Ascending aorta (tissue), 2 donors: Measurements from ENCODE around the gene ZG16. TPM values are rescaled to one million over a fixed set of nuclear protein-coding genes. Genes with fewer than 3 reads are reported as not detected.
"Not testable (repeated sequence)": the region's sequence is repeated elsewhere in the genome, so short reads cannot be mapped to it uniquely, and the experiment has no call there.

Source experiments
- DNase-seq, 2 donors: peaks; one replicate each; pipeline ENCODE4 v3.0.0-alpha.2; 2019; ENCODE audit warnings: low spot score in 2 of 2
- H3K27ac ChIP-seq, 2 donors: fragments of 200-600 bp; sonication (generic); one replicate each; pipeline ENCODE4 v1.5.1; 2016 to 2017; ENCODE audit warnings: mild to moderate bottlenecking in 1 of 2
- H3K27me3 ChIP-seq: fragments of 200-600 bp; sonication (generic); one replicate; pipeline ENCODE4 v1.5.1; 2017
- H3K36me3 ChIP-seq, 2 donors: fragments of 200-600 bp; sonication (generic); one replicate each; pipeline ENCODE4 v1.5.1; 2016
- H3K4me1 ChIP-seq, 2 donors: fragments of 200-600 bp; sonication (generic); one replicate each; pipeline ENCODE4 v1.5.1; 2016 to 2017; ENCODE audit warnings: mild to moderate bottlenecking in 1 of 2
- H3K4me3 ChIP-seq, 2 donors: fragments of 200-600 bp; sonication (generic); one replicate each; pipeline ENCODE4 v1.5.1; 2016 to 2017; ENCODE audit warnings: mild to moderate bottlenecking in 1 of 2
- H3K9me3 ChIP-seq, 2 donors: fragments of 200-600 bp; sonication (generic); one replicate each; pipeline ENCODE4 v1.5.1; 2016
- CTCF ChIP-seq, 3 experiments: fragments of 200-600 bp in 2 of 3; fragments of 450-650 bp in 1 of 3; sonication (generic) in 2 of 3; IDR thresholded peaks; one replicate each; pipeline ENCODE4 v1.5.1; 2016 to 2019; ENCODE audit warnings: antibody characterized with exemption in 3 of 3, mild to moderate bottlenecking in 1 of 3, moderate library complexity in 1 of 3
- intact Hi-C: fragments of 100-400 bp; cut with DNase I; formaldehyde crosslinking; loops from one replicate; pipeline ENCODE4 v1.15.1; 2023
- total RNA-seq: library from RNA; depleted of rRNA; stranded (reverse); fragments of >200 nt; gene quantifications from one replicate; pipeline ENCODE4 v1.1.0, GENCODE V29; 2016

ZG16 gene
- total RNA-seq, 1 donor from 2014 or later, result 0.21 TPM

GRCh38 chr16:29760567-29761279, 17.3 kb upstream of the ZG16 start:
- H3K4me3 ChIP-seq, result no peak overlapping the region
- DNase-seq, result no peak
- H3K4me1 ChIP-seq, result no peaks in the 10 kb centered on the region
- intact Hi-C loops, result no loop called here
- H3K36me3 ChIP-seq, result no peaks in the 10 kb centered on the region
- H3K9me3 ChIP-seq, result no peaks in the 10 kb centered on the region
- no peak overlapping the region for H3K27ac ChIP-seq
- no peaks in the 10 kb centered on the region for H3K27me3 ChIP-seq
- TF ChIP-seq CTCF (IDR thresholded peaks at IDR 0.05), result no peak

GRCh38 chr16:29761280-29761651, 16.8 kb upstream of the ZG16 start:
- H3K27me3 ChIP-seq, H3K36me3 ChIP-seq, H3K4me1 ChIP-seq, H3K27ac ChIP-seq, H3K4me3 ChIP-seq, DNase-seq, intact Hi-C loops, H3K9me3 ChIP-seq: not testable (repeated sequence)

GRCh38 chr16:29761882-29762281, 16.2 kb upstream of the ZG16 start:
- intact Hi-C loops, result no loop called here
- DNase-seq, result no peak
- H3K27me3 ChIP-seq, result no peaks in the 10 kb centered on the region

GRCh38 chr16:29763326-29763725, 14.7 kb upstream of the ZG16 start:
- H3K27ac ChIP-seq, result no peak overlapping the region
- intact Hi-C loops, result no loop called here

More at GRCh38 chr16:29761882-29762281, 16.2 kb upstream of the ZG16 start:
- H3K4me3 ChIP-seq, result no peak overlapping the region
- no peaks in the 10 kb centered on the region for H3K9me3 ChIP-seq
- H3K4me1 ChIP-seq, result no peaks in the 10 kb centered on the region
- TF ChIP-seq CTCF (IDR thresholded peaks at IDR 0.05), result no peak
- H3K36me3 ChIP-seq, result no peaks in the 10 kb centered on the region
- no peak overlapping the region for H3K27ac ChIP-seq

GRCh38 chr16:29765167-29766032, 12.7 kb upstream of the ZG16 start:
- no peak overlapping the region for H3K4me3 ChIP-seq
- intact Hi-C loops, result no loop called here

More at GRCh38 chr16:29763326-29763725, 14.7 kb upstream of the ZG16 start:
- H3K4me3 ChIP-seq, result no peak overlapping the region
- TF ChIP-seq CTCF (IDR thresholded peaks at IDR 0.05), result no peak
- no peaks in the 10 kb centered on the region for H3K36me3 ChIP-seq
- no peaks in the 10 kb centered on the region for H3K4me1 ChIP-seq
- H3K9me3 ChIP-seq, result no peaks in the 10 kb centered on the region
- no peaks in the 10 kb centered on the region for H3K27me3 ChIP-seq
- DNase-seq, result no peak

More at GRCh38 chr16:29765167-29766032, 12.7 kb upstream of the ZG16 start:
- H3K4me1 ChIP-seq, result no peaks in the 10 kb centered on the region
- no peaks in the 10 kb centered on the region for H3K36me3 ChIP-seq
- no peak for TF ChIP-seq CTCF (IDR thresholded peaks at IDR 0.05)
- H3K27ac ChIP-seq, result no peak overlapping the region
- DNase-seq, result no peak
- no peaks in the 10 kb centered on the region for H3K9me3 ChIP-seq
- H3K27me3 ChIP-seq, result no peaks in the 10 kb centered on the region
